Suprapubic skin (tissue), 4 donors: ENCODE results near the gene AIG1.
"Not testable (repeated sequence)": the region's sequence is repeated elsewhere in the genome, so short reads cannot be mapped to it uniquely, and the experiment has no call there.

Experiments
- EP300 ChIP-seq: sonication (generic); formaldehyde crosslinking; IDR thresholded peaks from one replicate; pipeline ENCODE4 v1.6.1; 2017; ENCODE audit warnings: antibody characterized with exemption
- POLR2A ChIP-seq, 2 donors: fragments of 450-650 bp; IDR thresholded peaks; one replicate each; pipeline ENCODE4 v1.6.1; 2017; ENCODE audit warnings: antibody characterized with exemption in 2 of 2, mild to moderate bottlenecking in 2 of 2, moderate library complexity in 2 of 2
- POLR2AphosphoS5 ChIP-seq, 3 donors: sonication (generic); formaldehyde crosslinking; IDR thresholded peaks; one replicate each; pipeline ENCODE4 v1.6.1; 2017; ENCODE audit warnings: antibody characterized with exemption in 3 of 3
- TF ChIP-seq, protein P1 (sequence below), 2 donors: fragments of 200-600 bp in 1 of 2; fragments of 450-650 bp in 1 of 2; sonication (generic) in 1 of 2; IDR thresholded peaks; one replicate each; pipeline ENCODE4 v1.5.1; 2016 to 2019; ENCODE audit warnings: antibody characterized with exemption in 2 of 2, mild to moderate bottlenecking in 1 of 2, moderate library complexity in 1 of 2

DNA sequence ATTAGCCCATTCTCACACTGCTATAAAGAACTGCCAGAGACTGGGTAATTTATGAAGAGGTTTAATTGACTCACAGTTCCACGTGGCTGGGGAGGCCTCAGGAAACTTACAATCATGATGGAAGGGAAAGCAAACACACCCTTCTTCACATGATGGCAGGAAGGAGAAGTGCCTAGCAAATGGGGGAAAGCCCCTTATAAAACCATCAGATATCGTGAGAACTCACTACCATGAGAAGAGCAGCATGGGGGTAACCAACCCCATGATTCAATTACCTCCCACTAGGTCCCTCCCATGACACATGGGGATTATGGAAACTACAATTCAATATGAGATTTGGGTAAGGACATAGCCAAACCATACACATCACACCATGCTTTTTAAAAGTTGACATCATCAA is 39.8 kb upstream of the AIG1 start:
- TF ChIP-seq, protein P1, sequence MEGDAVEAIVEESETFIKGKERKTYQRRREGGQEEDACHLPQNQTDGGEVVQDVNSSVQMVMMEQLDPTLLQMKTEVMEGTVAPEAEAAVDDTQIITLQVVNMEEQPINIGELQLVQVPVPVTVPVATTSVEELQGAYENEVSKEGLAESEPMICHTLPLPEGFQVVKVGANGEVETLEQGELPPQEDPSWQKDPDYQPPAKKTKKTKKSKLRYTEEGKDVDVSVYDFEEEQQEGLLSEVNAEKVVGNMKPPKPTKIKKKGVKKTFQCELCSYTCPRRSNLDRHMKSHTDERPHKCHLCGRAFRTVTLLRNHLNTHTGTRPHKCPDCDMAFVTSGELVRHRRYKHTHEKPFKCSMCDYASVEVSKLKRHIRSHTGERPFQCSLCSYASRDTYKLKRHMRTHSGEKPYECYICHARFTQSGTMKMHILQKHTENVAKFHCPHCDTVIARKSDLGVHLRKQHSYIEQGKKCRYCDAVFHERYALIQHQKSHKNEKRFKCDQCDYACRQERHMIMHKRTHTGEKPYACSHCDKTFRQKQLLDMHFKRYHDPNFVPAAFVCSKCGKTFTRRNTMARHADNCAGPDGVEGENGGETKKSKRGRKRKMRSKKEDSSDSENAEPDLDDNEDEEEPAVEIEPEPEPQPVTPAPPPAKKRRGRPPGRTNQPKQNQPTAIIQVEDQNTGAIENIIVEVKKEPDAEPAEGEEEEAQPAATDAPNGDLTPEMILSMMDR (IDR thresholded peaks at IDR 0.05) = not testable (repeated sequence)
- not testable (repeated sequence) for TF ChIP-seq POLR2A (IDR thresholded peaks at IDR 0.05); POLR2AphosphoS5 (IDR thresholded peaks at IDR 0.05); EP300
